Stimulated activated CD8-positive, alpha-beta memory T cell treated with anti-CD3 and anti-CD28 coated beads, Interleukin-4, amount 100 ng/mL, for 4 hours (primary cell): Measurements from ENCODE around the gene SMIM38.

Experiments
- DNase-seq, 2 donors: peaks; one replicate each; pipeline ENCODE4 v3.0.0-alpha.2; 2020; ENCODE audit warnings: low read depth in 2 of 2, low spot score in 1 of 2

SMIM38 gene

GRCh38 chr11:69155302-69156234 is at the start of gene SMIM38:
Gene SMIM38 (plus strand): TSS chr11:69155935. CDS start chr11:69157847, 1,912 bp downstream.
- DNase-seq, result no peak

- no peak for DNase-seq
These were observed 49.5 kb upstream of the SMIM38 start for GRCh38 chr11:69106031-69106811.

GRCh38 chr11:69107413-69107812 is 48.3 kb upstream of the SMIM38 start:
- no peak for DNase-seq

- DNase-seq, result no peak
These were observed 47.7 kb upstream of the SMIM38 start for GRCh38 chr11:69108030-69108429.

GRCh38 chr11:69108559-69108958 is 47.2 kb upstream of the SMIM38 start:
- no peak for DNase-seq

GRCh38 chr11:69109101-69109500 is 46.6 kb upstream of the SMIM38 start:
- no peak for DNase-seq

- DNase-seq, result no peak
These were observed 45.3 kb upstream of the SMIM38 start for GRCh38 chr11:69110451-69110850.

GRCh38 chr11:69111624-69112542 is 43.9 kb upstream of the SMIM38 start:
- no peak for DNase-seq

GRCh38 chr11:69113226-69113625 is 42.5 kb upstream of the SMIM38 start:
- no peak for DNase-seq

- DNase-seq, result no peak
These were observed 41.9 kb upstream of the SMIM38 start for GRCh38 chr11:69113646-69114340.

GRCh38 chr11:69114362-69114761 is 41.4 kb upstream of the SMIM38 start:
- no peak for DNase-seq

- no peak for DNase-seq
These were observed 40.8 kb upstream of the SMIM38 start for GRCh38 chr11:69114811-69115523.

- no peak for DNase-seq
These were observed 39.9 kb upstream of the SMIM38 start for GRCh38 chr11:69115586-69116560.

GRCh38 chr11:69116671-69117070 is 39.1 kb upstream of the SMIM38 start:
- DNase-seq, result no peak

GRCh38 chr11:69119190-69119589 is 36.5 kb upstream of the SMIM38 start:
- DNase-seq, result no peak

- no peak for DNase-seq
These were observed 35.4 kb upstream of the SMIM38 start for GRCh38 chr11:69120096-69120875.

GRCh38 chr11:69121021-69121420 is 34.7 kb upstream of the SMIM38 start:
- no peak for DNase-seq
